K562 (cell line): Measurements from ENCODE around the gene IFITM2. TPM values are rescaled to one million over a fixed set of nuclear protein-coding genes. Genes with fewer than 3 reads are reported as not detected.

Experiments
- ESRRB ChIP-seq: fragments of 250-450 bp; sonication (Bioruptor Pico); IDR thresholded peaks from 2 replicates; pipeline ENCODE4 v1.5.0; 2020; ENCODE audit warnings: mild to moderate bottlenecking, moderate library complexity, borderline replicate concordance
- PCBP2 ChIP-seq: fragments of 200-400 bp; formaldehyde crosslinking; IDR thresholded peaks from 2 replicates; pipeline ENCODE4 v1.6.1; 2018; ENCODE audit warnings: low read length, low read depth, mild to moderate bottlenecking, moderate library complexity; ENCODE audit not compliant: poor library complexity, severe bottlenecking
- POLR2B ChIP-seq: fragments of 450-650 bp; IDR thresholded peaks from 2 replicates; pipeline ENCODE4 v1.6.1; 2018; ENCODE audit warnings: low read depth; ENCODE audit not compliant: partially characterized antibody
- PREB ChIP-seq: sonication (generic); formaldehyde crosslinking; IDR thresholded peaks from 2 replicates; pipeline ENCODE4 v1.8.1; 2023; ENCODE audit warnings: mild to moderate bottlenecking, missing genetic modification reagents
- RBFOX2 ChIP-seq: fragments of 200-400 bp; formaldehyde crosslinking; IDR thresholded peaks from 2 replicates; pipeline ENCODE4 v1.6.1; 2017; ENCODE audit warnings: low read depth, mild to moderate bottlenecking, low read length, moderate library complexity
- SIN3B ChIP-seq: fragments of 450-650 bp; IDR thresholded peaks from 2 replicates; pipeline ENCODE4 v1.6.1; 2017; ENCODE audit warnings: low read depth, mild to moderate bottlenecking, moderate library complexity
- SPI1 ChIP-seq: IDR thresholded peaks from 2 replicates; pipeline ENCODE4 v1.6.1; 2011; ENCODE audit warnings: low read depth, low read length, control low read depth, borderline replicate concordance
- ZBTB34 ChIP-seq: fragments of 250-450 bp; sonication (Bioruptor Pico); IDR thresholded peaks from 2 replicates; pipeline ENCODE4 v1.8.0; 2021; ENCODE audit warnings: mild to moderate bottlenecking, moderate library complexity
- ZBTB40 ChIP-seq, 2 experiments: fragments of 450-650 bp in 1 of 2; sonication (generic) in 1 of 2; formaldehyde crosslinking in 1 of 2; IDR thresholded peaks; 2 replicates each; pipeline versions ENCODE4 v1.7.1 to v1.9.0; 2016 to 2022; ENCODE audit warnings: inconsistent platforms in 1 of 2, mild to moderate bottlenecking in 1 of 2, missing genetic modification reagents in 1 of 2
- ZNF277 ChIP-seq: fragments of 250-450 bp; sonication (Bioruptor Pico); IDR thresholded peaks from 2 replicates; pipeline ENCODE4 v1.8.0; 2022; ENCODE audit warnings: inconsistent platforms, mild to moderate bottlenecking, moderate library complexity, borderline replicate concordance
- ZNF668 ChIP-seq: fragments of 250-450 bp; sonication (Bioruptor Pico); IDR thresholded peaks from 2 replicates; pipeline ENCODE4 v1.8.0; 2022; ENCODE audit warnings: mild to moderate bottlenecking, inconsistent platforms
- polyA plus RNA-seq, 8 experiments: library from polyadenylated mRNA; depleted of rRNA in 4 of 8; stranded (reverse) in 5 of 8; unstranded in 3 of 8; fragments of >200 nt; fragmentation: Nextera tagmentation in 2 of 8; fragmentation: Illumina TruSeq in 1 of 8; extraction: Ambion mirVana in 2 of 8; extraction: Trizol in 1 of 8; gene quantifications; 2 replicates each; pipeline versions ENCODE4 v1.2.1 to v1.2.3, GENCODE V29; 2011 to 2014; ENCODE audit warnings: inconsistent platforms in 1 of 8, missing spikeins in 1 of 8
- total RNA-seq, 7 experiments: library from RNA; depleted of rRNA in 6 of 7; stranded (reverse); fragments of >200 nt in 6 of 7; fragmentation: Illumina TruSeq in 2 of 7; extraction: Trizol in 2 of 7; gene quantifications; 2 replicates each; pipeline versions ENCODE4 v1.2.1 to v1.2.3, GENCODE V29; 2011 to 2021; ENCODE audit warnings: low replicate concordance in 1 of 7

IFITM2 gene
- total and polyA plus RNA-seq, 9 of the 15 experiments (the other 6 are each of a cell fraction or from before 2014, with no cell fraction given): 52.8 to 4,872 (median 356) TPM

- TF ChIP-seq PREB (CRISPR knock-in tag): no peak
- no peak for TF ChIP-seq SIN3B
- no peak for TF ChIP-seq ESRRB
- peak; percentile 28; the same call in 1 of the 2 replicates for TF ChIP-seq ZBTB34 (CRISPR knock-in tag)
- no peak for TF ChIP-seq ZBTB40 (IDR thresholded peaks at IDR 0.05)
- no peak for TF ChIP-seq ZBTB40 (CRISPR knock-in tag; IDR thresholded peaks at IDR 0.05)
- TF ChIP-seq ZNF277 (CRISPR knock-in tag): no peak
- peak; percentile 95 for TF ChIP-seq RBFOX2
- TF ChIP-seq PCBP2: no peak
- peak; percentile 87; the same call in 1 of the 2 replicates for TF ChIP-seq ZNF668
- TF ChIP-seq SPI1: no peak
- no peak for TF ChIP-seq POLR2B
These were observed 48.2 kb downstream of the IFITM2 start (continued) for GRCh38 chr11:355581-356458.
